SK-N-SH (cell line): ENCODE measurements around the gene CAPN6.

Source experiments
- EP300 ChIP-seq, 2 experiments: IDR thresholded peaks; 2 replicates each; pipeline versions ENCODE4 v1.4.0 to v1.6.1; 2012; ENCODE audit warnings: borderline replicate concordance in 1 of 2, low read depth in 1 of 2, low read length in 1 of 2
- FOXM1 ChIP-seq: IDR thresholded peaks from 2 replicates; pipeline ENCODE4 v1.4.0; 2012; ENCODE audit warnings: low read depth, mild to moderate bottlenecking
- JUND ChIP-seq: IDR thresholded peaks from 2 replicates; pipeline ENCODE4 v1.4.0; 2012
- MEF2A ChIP-seq: IDR thresholded peaks from 2 replicates; pipeline ENCODE4 v1.4.0; 2012; ENCODE audit warnings: low read depth, borderline replicate concordance
- MXI1 ChIP-seq: IDR thresholded peaks from 2 replicates; pipeline ENCODE4 v1.6.1; 2012; ENCODE audit warnings: mild to moderate bottlenecking, low read depth, low read length, improper control_type of control experiment
- NRF1 ChIP-seq: IDR thresholded peaks from 2 replicates; pipeline ENCODE4 v1.6.1; 2012; ENCODE audit warnings: low read depth, mild to moderate bottlenecking, low read length
- PBX3 ChIP-seq: IDR thresholded peaks from 2 replicates; pipeline ENCODE4; 2012
- POLR2AphosphoS5 ChIP-seq: IDR thresholded peaks from 2 replicates; pipeline ENCODE4 v1.6.1; 2012; ENCODE audit warnings: low read depth, low read length
- RAD21 ChIP-seq: IDR thresholded peaks from 2 replicates; pipeline ENCODE4 v1.6.1; 2012; ENCODE audit warnings: mild to moderate bottlenecking, low read length
- TCF12 ChIP-seq: IDR thresholded peaks from 2 replicates; pipeline ENCODE4 v1.4.0; 2012
- YY1 ChIP-seq: IDR thresholded peaks from 2 replicates; pipeline ENCODE4 v1.4.0; 2012; ENCODE audit warnings: low read depth, mild to moderate bottlenecking
- TF ChIP-seq, protein P1 (sequence below): fragments of 200-600 bp; sonication (generic); IDR thresholded peaks from 2 replicates; pipeline ENCODE4 v1.6.1; 2017; ENCODE audit warnings: antibody characterized with exemption, mild to moderate bottlenecking, moderate library complexity
- TF ChIP-seq, protein P2 (sequence below): fragments of 150-350 bp; IDR thresholded peaks from 2 replicates; pipeline ENCODE4 v1.6.1; 2017; ENCODE audit warnings: antibody characterized with exemption, low read length, low read depth, borderline replicate concordance
- TF ChIP-seq, protein P3 (sequence below): IDR thresholded peaks from 2 replicates; pipeline ENCODE4 v1.6.1; 2012; ENCODE audit warnings: mild to moderate bottlenecking, low read depth, low read length, moderate library complexity

DNA sequence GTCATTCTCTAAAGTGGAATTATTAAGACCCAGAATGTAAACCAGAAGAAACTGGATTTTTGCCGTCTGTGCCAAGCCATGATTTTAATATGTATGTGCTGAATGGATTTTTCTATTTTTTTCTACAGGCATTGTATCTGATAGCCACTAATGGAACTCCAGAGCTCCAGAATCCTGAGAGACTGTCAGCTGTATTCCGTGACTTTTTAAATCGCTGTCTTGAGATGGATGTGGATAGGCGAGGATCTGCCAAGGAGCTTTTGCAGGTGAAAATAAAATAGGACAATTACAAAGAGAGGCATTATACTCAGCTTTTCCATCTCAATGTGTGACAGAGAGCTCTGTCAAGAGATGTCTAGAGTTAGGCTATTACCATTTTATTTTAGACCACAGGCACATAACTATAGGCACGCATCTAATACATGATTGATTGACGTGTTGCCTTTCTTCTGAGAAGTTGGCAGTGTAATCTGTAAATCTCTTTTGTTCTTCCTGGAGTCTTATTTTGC, 53.9 kb downstream of the CAPN6 start:
- no peak for TF ChIP-seq PBX3
- TF ChIP-seq, protein P1, sequence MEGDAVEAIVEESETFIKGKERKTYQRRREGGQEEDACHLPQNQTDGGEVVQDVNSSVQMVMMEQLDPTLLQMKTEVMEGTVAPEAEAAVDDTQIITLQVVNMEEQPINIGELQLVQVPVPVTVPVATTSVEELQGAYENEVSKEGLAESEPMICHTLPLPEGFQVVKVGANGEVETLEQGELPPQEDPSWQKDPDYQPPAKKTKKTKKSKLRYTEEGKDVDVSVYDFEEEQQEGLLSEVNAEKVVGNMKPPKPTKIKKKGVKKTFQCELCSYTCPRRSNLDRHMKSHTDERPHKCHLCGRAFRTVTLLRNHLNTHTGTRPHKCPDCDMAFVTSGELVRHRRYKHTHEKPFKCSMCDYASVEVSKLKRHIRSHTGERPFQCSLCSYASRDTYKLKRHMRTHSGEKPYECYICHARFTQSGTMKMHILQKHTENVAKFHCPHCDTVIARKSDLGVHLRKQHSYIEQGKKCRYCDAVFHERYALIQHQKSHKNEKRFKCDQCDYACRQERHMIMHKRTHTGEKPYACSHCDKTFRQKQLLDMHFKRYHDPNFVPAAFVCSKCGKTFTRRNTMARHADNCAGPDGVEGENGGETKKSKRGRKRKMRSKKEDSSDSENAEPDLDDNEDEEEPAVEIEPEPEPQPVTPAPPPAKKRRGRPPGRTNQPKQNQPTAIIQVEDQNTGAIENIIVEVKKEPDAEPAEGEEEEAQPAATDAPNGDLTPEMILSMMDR, result no peak
- no peak for TF ChIP-seq FOXM1
- TF ChIP-seq, protein P2, sequence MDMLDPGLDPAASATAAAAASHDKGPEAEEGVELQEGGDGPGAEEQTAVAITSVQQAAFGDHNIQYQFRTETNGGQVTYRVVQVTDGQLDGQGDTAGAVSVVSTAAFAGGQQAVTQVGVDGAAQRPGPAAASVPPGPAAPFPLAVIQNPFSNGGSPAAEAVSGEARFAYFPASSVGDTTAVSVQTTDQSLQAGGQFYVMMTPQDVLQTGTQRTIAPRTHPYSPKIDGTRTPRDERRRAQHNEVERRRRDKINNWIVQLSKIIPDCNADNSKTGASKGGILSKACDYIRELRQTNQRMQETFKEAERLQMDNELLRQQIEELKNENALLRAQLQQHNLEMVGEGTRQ, result no peak
- TF ChIP-seq POLR2AphosphoS5, result no peak
- TF ChIP-seq MEF2A, result no peak
- TF ChIP-seq EP300 (IDR thresholded peaks at IDR 0.05; ENCODE audit: borderline replicate concordance in 1 of 2, low read depth in 1 of 2, low read length in 1 of 2), result no peak
- TF ChIP-seq, protein P3, sequence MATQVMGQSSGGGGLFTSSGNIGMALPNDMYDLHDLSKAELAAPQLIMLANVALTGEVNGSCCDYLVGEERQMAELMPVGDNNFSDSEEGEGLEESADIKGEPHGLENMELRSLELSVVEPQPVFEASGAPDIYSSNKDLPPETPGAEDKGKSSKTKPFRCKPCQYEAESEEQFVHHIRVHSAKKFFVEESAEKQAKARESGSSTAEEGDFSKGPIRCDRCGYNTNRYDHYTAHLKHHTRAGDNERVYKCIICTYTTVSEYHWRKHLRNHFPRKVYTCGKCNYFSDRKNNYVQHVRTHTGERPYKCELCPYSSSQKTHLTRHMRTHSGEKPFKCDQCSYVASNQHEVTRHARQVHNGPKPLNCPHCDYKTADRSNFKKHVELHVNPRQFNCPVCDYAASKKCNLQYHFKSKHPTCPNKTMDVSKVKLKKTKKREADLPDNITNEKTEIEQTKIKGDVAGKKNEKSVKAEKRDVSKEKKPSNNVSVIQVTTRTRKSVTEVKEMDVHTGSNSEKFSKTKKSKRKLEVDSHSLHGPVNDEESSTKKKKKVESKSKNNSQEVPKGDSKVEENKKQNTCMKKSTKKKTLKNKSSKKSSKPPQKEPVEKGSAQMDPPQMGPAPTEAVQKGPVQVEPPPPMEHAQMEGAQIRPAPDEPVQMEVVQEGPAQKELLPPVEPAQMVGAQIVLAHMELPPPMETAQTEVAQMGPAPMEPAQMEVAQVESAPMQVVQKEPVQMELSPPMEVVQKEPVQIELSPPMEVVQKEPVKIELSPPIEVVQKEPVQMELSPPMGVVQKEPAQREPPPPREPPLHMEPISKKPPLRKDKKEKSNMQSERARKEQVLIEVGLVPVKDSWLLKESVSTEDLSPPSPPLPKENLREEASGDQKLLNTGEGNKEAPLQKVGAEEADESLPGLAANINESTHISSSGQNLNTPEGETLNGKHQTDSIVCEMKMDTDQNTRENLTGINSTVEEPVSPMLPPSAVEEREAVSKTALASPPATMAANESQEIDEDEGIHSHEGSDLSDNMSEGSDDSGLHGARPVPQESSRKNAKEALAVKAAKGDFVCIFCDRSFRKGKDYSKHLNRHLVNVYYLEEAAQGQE, result no peak
- TF ChIP-seq JUND, result no peak
- TF ChIP-seq YY1, result no peak
- no peak for TF ChIP-seq MXI1
- TF ChIP-seq TCF12, result no peak
- no peak for TF ChIP-seq RAD21
- no peak for TF ChIP-seq NRF1
